ENCODE data around the gene KDM4B.

DNA sequence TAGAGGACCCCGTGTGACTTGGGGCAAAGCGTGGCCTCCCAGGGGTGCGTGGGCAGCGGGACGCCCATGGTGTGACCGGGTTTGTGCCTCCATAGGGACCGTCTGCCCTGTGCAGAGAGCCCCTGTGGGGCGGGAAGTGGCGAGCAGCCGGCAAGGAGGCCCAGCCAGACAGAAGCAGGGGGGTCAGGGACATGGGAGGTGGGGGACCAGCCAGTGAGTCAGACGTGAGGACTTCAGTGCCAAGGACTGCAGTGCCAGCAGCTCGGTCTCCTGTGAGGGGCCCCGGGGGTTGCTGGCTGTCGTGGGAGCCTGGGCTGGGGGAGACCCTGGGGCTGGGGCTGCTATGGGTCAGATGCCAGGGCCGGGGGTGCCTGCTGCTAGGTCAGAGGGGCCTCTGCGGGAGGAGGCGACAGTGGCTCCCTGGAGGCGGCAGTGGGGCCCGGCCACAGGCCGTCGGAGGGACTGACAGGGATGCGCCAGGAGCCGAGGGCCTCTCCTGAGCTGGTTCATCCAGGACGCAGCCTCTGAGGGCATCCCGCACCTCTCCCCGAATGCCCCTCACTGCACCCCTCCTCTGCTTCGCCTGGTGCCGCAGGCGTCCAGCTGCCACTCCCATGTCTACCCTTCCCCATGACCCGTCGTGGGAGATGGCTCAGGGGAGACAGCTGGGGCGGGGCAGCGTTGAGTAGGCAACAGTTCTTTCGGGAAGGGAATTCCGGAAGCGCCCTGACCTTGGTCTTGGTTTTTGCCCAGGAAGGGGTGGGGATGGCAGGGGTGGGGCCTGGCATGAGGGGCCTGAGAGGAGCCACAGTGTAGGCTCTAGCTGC is 80.0 kb downstream of the KDM4B start:
- TF ChIP-seq, protein P1, sequence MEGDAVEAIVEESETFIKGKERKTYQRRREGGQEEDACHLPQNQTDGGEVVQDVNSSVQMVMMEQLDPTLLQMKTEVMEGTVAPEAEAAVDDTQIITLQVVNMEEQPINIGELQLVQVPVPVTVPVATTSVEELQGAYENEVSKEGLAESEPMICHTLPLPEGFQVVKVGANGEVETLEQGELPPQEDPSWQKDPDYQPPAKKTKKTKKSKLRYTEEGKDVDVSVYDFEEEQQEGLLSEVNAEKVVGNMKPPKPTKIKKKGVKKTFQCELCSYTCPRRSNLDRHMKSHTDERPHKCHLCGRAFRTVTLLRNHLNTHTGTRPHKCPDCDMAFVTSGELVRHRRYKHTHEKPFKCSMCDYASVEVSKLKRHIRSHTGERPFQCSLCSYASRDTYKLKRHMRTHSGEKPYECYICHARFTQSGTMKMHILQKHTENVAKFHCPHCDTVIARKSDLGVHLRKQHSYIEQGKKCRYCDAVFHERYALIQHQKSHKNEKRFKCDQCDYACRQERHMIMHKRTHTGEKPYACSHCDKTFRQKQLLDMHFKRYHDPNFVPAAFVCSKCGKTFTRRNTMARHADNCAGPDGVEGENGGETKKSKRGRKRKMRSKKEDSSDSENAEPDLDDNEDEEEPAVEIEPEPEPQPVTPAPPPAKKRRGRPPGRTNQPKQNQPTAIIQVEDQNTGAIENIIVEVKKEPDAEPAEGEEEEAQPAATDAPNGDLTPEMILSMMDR (IDR thresholded peaks at IDR 0.05; ENCODE audit: control extremely low read depth in 1 of 3, insufficient read depth in 1 of 3, low read depth in 1 of 3, low read length in 3 of 3): no peak
- TF ChIP-seq HDAC6 (IDR thresholded peaks at IDR 0.05; ENCODE audit: low read depth, low read length) (no peak), BRCA1 (IDR thresholded peaks at IDR 0.05; ENCODE audit: low read depth, low read length) (no peak), POLR2A (IDR thresholded peaks at IDR 0.05; ENCODE audit: control extremely low read depth in 1 of 2, low read depth in 2 of 2, low read length in 2 of 2) (no peak), USF2 (IDR thresholded peaks at IDR 0.05; ENCODE audit: low read length) (no peak)
- TF ChIP-seq, protein P2, sequence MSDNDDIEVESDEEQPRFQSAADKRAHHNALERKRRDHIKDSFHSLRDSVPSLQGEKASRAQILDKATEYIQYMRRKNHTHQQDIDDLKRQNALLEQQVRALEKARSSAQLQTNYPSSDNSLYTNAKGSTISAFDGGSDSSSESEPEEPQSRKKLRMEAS (IDR thresholded peaks at IDR 0.05): no peak
